CD1c-positive myeloid dendritic cell (primary cell): Measurements from ENCODE around the gene TBC1D5.
A peak's percentile ranks its signal among the peaks of the same experiment; 100 is the strongest.

Experiments
- DNase-seq: peaks from one replicate; pipeline ENCODE4 v3.0.0-alpha.2; 2016; ENCODE audit errors: extremely low spot score

The TBC1D5 gene

GRCh38 chr3:17473761-17474160, 268.7 kb downstream of the TBC1D5 start:
- no peak for DNase-seq

- no peak for DNase-seq
Measured at GRCh38 chr3:17469954-17470353, 272.5 kb downstream of the TBC1D5 start.

GRCh38 chr3:17469520-17469919, 272.9 kb downstream of the TBC1D5 start:
- DNase-seq = no peak

- DNase-seq = no peak
Measured at GRCh38 chr3:17466028-17466427, 276.4 kb downstream of the TBC1D5 start.

- DNase-seq = no peak
Measured at GRCh38 chr3:17459470-17459993, 282.9 kb downstream of the TBC1D5 start.

GRCh38 chr3:17456650-17457049, 285.8 kb downstream of the TBC1D5 start:
- DNase-seq = no peak

GRCh38 chr3:17456046-17456445, 286.4 kb downstream of the TBC1D5 start:
- no peak for DNase-seq

- no peak for DNase-seq
Measured at GRCh38 chr3:17444865-17445264, 297.6 kb downstream of the TBC1D5 start.

- DNase-seq = no peak
Measured at GRCh38 chr3:17443142-17443541, 299.3 kb downstream of the TBC1D5 start.

- DNase-seq = peak; percentile 16
Measured at GRCh38 chr3:17442332-17443049, 299.9 kb downstream of the TBC1D5 start.

- no peak for DNase-seq
Measured at GRCh38 chr3:17433876-17434275, 308.6 kb downstream of the TBC1D5 start.

- no peak for DNase-seq
Measured at GRCh38 chr3:17432236-17432635, 310.2 kb downstream of the TBC1D5 start.

GRCh38 chr3:17431484-17432045, 310.9 kb downstream of the TBC1D5 start:
- DNase-seq = no peak

- DNase-seq = peak; percentile 15
Measured at GRCh38 chr3:17431004-17431403, 311.4 kb downstream of the TBC1D5 start.

- DNase-seq = no peak
Measured at GRCh38 chr3:17430582-17430981, 311.8 kb downstream of the TBC1D5 start.

- no peak for DNase-seq
Measured at GRCh38 chr3:17423786-17424536, 318.5 kb downstream of the TBC1D5 start.

GRCh38 chr3:17422636-17423035, 319.8 kb downstream of the TBC1D5 start:
- DNase-seq = no peak

- no peak for DNase-seq
Measured at GRCh38 chr3:17420668-17421067, 321.8 kb downstream of the TBC1D5 start.

GRCh38 chr3:17412950-17413530, 329.4 kb downstream of the TBC1D5 start:
- DNase-seq = peak; percentile 64

GRCh38 chr3:17411157-17411877, 331.1 kb downstream of the TBC1D5 start:
- DNase-seq = no peak

- no peak for DNase-seq
Measured at GRCh38 chr3:17407576-17407975, 334.9 kb downstream of the TBC1D5 start.

- DNase-seq = no peak
Measured at GRCh38 chr3:17404548-17404947, 337.9 kb downstream of the TBC1D5 start.
